Esophagus squamous epithelium (tissue), 4 donors: ENCODE data around the gene HES2.

Experiments used
- CTCF ChIP-seq, 6 experiments: fragments of 450-650 bp in 4 of 6; fragments of 200-600 bp in 2 of 6; sonication (generic) in 2 of 6; IDR thresholded peaks; one replicate each; pipeline ENCODE4 v1.5.1; 2016 to 2019; ENCODE audit warnings: antibody characterized with exemption in 6 of 6, mild to moderate bottlenecking in 4 of 6, moderate library complexity in 4 of 6
- POLR2A ChIP-seq, 4 donors: fragments of 450-650 bp; IDR thresholded peaks; one replicate each; pipeline ENCODE4 v1.6.1; 2017; ENCODE audit warnings: antibody characterized with exemption in 4 of 4, mild to moderate bottlenecking in 4 of 4, moderate library complexity in 3 of 4

DNA sequence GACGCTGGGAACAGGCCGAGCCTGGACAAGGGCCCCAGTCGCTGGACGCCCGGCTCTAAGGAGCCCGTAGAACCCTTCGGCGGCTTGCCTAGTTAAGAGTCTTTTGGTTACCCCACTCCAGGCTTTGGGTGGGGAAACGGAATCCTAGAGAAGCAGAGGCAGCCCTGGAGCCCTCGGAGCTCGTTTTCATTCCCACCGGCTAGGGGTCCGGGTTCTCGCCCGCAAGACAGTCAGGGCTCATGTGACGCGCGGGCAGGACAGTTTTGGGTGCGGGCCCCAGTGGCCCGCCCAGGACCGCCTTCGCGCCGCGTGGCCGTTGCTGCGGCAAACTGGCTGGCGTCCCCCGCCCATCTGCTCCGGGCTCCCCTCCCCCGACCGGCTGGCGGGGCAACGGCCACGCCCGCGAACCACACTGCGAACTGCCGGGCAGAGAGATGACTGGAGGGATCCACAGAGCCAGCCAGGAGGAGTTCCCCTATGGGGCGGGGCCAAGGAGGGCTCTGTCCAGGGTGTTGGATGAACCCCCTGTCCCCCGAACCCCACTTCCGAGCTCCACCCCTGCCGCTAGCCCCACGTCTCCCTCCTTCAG is 829 bp upstream of the HES2 start:
- TF ChIP-seq CTCF (IDR thresholded peaks at IDR 0.05), result no peak
- no peak for TF ChIP-seq POLR2A (IDR thresholded peaks at IDR 0.05)
